HG02588 (cell line): ENCODE measurements around the gene UVSSA.
"Not testable (repeated sequence)": the region's sequence is repeated elsewhere in the genome, so short reads cannot be mapped to it uniquely, and the experiment has no call there.

Experiments
- ATAC-seq: cut with Tn5 transposase; IDR thresholded peaks from one replicate; pipeline ENCODE4 v1.9.1; 2021; ENCODE audit warnings: mild to moderate bottlenecking, moderate library complexity; ENCODE audit not compliant: unreplicated experiment

Gene UVSSA

GRCh38 chr4:1416051-1416947 is 69.3 kb downstream of the UVSSA start:
- ATAC-seq = no peak

DNA sequence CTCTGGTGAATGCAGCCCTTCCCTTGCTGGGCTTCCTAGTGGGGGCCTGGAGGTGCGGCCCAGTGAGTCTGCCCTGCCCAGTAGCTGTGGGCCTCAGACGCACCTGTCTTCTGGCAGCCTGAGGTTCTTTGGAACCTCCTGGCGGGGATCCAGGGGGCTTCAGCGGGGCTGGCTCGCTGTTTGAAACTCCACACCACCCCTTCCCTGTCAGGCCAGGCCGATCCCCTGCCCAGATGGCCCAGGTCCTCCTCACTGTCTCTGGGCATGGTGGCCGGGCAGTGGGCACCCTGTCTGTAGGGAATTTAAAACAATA is 69.9 kb downstream of the UVSSA start:
- no peak for ATAC-seq

DNA sequence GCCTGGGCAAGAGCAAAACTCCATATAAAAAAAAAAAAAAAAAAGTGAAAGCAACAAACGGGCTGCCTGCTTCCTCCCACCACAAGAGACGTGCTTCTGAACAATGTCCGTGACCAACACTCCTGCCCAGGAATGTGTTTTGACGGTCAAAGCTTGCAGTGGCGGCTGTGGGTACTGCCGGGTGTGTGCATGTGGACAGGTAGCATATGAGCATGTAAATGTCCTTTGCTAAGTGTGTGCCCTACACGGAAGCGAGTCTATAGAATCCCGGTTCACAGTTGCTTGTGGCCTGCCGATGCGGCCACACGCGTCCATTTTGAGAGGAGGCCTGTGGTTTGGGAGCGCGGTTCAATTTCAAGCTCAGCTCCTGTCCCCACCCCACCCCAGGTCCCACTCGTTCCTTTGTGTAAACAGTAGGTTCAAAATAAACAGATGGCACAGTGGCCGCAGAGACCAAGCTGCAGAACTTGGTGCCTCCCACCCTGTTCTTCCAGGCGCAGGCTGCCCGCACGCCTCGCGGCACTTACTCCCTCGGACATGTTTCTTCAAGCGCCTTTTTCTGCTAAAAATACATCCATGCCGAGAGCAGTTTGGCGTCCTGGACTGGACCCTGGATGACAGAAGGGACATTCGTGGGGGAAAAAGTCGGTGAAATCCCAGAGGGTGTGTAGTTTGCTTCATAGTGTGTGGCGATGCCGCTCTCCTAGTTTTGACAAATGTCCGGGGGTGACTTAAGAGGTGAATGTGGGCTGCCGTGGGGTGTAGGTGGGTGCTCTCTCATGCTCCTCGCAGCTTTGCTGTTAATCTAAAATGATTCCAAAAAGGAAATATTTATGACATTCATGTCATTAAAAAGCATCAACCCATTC is 70.7 kb downstream of the UVSSA start:
- no peak for ATAC-seq

DNA sequence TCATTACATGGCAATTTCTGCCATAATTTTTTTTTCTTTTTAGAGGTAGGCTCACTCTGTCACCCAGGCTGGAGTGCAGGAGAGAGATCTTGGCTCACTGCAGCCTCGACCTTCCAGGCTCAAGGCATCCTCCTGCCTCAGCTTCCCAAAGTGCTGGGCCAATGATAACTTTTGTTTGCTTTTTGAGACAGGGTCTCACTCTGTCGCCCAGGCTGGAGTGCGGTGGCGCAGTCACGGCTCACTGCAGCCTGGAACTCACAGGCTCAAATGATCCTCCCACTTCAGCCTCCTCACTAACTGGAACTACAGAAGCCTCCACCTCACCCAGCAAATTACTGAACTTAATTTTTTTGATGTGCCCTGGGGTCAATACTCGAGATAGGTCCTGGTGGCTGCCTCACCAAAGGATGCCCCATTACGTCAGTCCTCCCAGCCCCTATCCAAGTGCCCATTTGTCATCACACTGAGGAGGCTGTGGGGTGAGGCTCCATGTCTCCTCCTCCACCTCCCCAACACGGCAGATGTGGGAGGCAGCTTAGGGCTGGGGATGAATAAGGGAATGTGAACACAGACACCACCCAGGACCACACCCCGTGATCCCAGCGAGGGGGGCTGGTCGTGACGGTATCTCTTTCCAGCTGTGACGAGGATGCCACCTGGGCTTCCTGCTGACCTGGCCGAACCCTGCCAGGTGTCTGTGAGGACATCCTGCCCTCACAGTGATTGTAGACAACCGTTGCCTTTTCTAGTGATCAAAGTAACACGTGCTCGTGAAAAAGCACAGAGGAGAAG is 71.7 kb downstream of the UVSSA start:
- ATAC-seq = no peak

- no peak for ATAC-seq
Measured at GRCh38 chr4:1419708-1420107, 72.7 kb downstream of the UVSSA start.

DNA sequence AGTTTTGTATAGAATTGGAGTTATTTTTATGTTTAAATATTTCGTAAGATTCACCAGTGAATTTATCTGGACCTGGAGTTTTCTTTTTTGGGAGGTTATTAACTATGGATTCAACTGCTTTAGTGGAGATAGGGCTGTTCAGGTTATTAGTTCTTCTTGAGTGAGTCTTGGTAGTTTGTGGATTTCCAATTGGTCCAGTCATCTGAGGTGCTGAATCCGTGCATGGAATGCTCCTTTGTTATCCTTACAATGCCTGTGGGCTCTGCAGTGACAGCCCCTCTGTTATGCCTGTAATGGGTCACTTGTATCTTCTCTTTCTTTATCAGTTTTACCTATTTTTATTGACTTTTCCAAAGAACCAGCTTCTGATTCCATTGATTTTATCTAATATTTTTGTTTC is 74.6 kb downstream of the UVSSA start:
- no peak for ATAC-seq

DNA sequence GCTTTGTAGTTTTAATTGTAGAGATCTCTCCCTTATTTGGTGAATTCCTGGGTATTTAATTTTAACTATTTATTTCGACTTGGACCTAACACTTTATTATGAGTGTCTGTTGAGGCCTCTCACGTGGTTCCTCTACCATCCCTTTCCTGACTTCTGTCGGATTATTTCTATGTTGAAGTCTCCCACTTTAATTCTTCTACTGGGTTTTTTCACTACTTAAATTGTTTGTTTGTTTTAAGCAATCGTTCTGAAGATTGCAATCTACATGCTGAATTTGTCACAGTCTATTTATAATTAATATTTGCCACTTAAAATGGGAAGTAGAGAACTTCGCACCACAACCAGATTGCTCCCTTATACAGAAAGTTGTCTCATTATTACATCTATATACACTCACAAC is 80.0 kb downstream of the UVSSA start:
- ATAC-seq = no peak

DNA sequence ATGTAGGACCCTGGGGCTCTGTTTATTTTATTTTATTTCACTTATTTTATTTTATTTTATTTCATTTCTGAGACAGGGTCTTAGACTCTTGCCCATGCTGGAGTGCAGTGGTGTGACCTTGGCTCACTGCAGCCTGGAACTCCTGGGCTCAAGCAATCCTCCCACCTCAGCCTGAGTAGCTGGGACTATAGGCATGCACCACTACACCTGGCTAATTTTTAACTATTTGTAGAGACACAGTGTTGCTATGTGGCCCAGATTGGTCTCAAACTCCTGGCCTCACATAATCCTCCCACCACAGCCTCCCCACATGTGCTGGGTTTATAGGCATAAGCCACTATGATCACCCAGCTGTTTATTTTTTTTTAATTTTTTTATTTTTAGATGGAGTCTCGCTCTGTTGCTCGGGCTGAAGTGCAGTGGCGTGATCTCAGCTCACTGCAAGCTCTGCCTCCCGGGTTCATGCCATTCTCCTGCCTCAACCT is 96.7 kb downstream of the UVSSA start:
- not testable (repeated sequence) for ATAC-seq
